ENCODE data around the gene FBXO44.
"Not testable (repeated sequence)": the region's sequence is repeated elsewhere in the genome, so short reads cannot be mapped to it uniquely, and the experiment has no call there.

FBXO44 gene, protein sequence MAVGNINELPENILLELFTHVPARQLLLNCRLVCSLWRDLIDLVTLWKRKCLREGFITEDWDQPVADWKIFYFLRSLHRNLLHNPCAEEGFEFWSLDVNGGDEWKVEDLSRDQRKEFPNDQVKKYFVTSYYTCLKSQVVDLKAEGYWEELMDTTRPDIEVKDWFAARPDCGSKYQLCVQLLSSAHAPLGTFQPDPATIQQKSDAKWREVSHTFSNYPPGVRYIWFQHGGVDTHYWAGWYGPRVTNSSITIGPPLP

DNA sequence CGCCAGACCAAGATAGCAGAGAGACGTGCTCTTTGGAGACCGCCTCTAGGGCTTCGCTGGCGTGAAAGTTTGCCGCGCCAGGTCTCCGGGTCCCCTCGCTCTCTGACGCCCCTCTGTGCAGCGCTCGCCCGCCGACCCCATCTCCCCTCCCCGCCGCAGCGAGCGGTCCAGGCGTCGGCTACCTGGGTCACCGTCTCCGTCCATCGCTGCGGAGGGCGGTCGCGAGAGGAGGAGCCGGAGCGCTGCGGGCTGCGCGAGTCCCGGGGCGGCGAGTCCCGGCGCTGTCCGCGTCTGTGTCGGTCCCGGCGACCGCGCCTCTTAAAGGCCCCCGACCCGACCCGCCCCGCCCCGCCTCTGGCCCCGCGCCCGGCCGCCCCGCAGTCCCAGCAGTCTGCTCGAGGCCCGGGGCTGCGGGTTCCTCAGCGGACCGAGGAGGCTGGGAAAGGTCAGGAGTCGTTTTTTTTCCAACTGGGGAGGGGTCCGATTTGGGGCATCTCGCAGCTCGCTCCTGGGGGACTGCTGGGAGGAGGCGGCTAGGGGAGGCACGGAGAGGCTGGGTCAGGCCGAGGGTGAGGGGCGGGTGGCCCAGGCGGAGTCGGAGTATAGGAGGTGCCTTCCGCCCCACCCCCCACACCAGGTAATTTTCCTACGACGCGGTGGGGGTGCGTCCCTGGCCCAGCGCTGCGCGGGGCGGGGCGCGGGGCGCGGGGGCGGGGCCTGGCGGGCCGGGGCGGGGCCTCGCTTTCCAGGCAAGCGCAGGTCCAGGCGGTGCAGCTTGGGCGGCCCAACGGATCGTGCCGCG, at the start of gene FBXO44, which contains the start of gene FBXO2:
FBXO44 (plus strand) TSS at position 741 of the 802 bp plus-strand sequence. CDS start 959 bp downstream, outside the sequence.
FBXO2 (minus strand) TSS at position 293 of the 802 bp plus-strand sequence; CDS start at position 204, 89 bp downstream.
- peak; percentile 33 for DNase-seq

DNA sequence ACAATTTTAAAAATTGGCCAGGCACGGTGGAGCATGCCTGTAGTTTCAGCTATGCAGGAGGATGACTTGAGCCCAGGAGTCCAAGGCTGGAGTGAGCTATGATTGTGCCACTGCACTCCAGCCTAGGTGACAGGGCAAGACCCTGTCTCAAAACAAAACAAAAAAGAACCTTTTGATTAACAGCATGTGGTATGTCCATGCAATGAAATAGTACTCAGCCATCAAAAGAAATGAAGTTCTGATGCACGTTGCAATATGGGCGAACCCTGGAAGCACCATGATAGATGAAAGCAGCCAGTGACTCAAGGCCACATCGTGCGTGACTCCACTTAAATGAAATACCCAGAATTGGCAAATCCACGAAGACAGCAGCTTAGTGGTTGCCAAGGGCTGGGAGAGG, 47.9 kb upstream of the FBXO44 start:
- DNase-seq = no peak

DNA sequence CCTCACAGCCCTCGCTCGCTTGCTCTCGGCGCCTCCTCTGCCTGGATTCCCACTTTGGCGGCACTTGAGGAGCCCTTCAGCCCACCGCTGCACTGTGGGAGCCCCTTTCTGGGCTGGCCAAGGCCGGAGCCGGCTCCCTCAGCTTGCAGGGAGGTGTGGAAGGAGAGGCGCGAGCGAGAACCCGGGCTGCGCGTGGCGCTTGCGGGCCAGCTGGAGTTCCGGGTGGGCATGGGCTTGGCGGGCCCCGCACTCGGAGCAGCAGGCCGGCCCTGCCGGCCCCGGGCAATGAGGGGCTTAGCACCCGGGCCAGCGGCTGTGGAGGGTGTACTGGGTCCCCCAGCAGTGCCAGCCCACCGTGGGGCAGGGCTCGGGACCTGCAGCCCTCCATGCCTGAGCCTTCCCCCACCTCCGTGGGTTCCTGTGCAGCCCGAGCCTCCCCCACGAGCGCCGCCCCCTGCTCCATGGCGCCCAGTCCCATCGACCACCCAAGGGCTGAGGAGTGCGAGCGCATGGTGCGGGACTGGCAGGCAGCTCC, 46.0 kb upstream of the FBXO44 start:
- DNase-seq = not testable (repeated sequence)

- DNase-seq = not testable (repeated sequence)
These were observed 45.3 kb upstream of the FBXO44 start for GRCh38 chr1:11609378-11609777.

DNA sequence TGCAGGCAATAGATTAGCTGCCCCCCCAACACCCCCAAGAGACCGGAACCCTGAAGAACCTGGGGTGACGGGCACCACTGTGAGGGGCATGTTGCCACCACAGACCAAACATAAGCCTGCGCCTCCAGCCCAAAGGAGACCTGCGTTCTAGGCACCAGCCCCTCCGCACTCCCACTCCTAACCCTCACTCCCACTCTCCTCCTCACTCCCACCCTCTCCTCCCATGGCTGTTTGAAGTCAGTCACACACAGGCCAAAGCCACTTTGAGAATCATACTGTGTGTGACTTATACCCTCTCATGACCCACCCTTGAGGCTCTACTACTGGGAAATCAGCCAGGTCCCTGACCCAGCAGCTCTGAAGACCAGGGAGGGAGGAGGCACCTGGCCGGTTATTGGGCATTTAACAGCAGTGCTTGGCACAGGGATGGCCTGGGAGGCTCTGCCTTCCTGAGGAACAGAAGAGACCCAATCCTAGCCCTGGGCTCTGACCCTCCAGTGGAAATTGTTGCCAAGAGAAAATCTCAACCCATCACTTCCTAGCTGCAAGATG, 44.0 kb upstream of the FBXO44 start:
- DNase-seq = no peak

DNA sequence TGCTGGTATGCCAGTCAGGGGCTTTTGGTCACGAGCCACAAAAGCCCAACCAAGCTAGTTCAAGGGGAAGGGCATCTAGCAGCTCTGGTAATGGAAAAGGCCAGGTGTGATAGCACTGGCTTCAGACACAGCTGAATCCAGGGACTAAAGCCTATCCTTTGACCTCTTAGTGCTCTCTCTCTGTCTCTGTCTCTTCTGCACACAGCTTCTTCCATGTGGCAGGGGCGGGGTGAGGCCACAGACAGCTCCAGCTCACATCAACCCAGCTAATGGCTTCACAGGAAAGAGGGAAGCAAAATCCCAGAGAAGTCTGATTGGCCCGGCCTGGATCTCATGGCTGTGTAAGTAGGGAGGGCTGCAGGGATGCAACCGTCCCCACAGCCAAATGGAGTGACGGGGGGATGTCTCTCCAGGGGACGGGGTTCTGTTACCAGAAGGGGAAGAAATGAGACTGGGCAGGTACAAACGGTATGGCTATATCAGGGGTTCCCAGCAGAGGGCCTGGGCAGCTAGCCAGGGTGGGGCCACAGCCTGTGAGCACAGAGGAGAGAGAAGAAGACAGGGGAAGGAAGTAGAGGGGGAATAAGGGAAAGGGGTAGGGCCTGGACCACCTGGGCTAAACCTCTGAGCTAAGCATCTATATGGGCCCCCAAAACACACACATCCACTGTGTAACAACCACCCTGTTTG, 42.9 kb upstream of the FBXO44 start:
- no peak for DNase-seq

DNA sequence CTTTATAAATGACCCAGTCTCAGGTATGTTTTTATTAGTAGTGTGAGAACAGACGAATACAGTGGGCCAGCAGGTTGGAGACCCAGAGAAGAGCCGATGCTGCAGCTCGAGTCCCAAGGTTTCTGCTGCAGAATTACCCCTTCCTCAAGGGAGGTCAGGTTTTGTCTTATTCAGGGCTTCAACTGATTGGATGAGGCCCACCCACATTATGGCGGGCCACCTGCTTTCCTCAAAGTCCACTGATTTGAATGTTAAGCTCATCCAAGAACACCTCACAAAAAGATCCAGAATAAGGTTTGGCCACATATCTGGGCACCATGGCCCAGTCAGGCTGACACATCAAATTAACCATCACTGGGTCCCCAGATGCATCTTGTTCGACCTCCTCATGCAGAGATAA, 41.3 kb upstream of the FBXO44 start:
- no peak for DNase-seq

DNA sequence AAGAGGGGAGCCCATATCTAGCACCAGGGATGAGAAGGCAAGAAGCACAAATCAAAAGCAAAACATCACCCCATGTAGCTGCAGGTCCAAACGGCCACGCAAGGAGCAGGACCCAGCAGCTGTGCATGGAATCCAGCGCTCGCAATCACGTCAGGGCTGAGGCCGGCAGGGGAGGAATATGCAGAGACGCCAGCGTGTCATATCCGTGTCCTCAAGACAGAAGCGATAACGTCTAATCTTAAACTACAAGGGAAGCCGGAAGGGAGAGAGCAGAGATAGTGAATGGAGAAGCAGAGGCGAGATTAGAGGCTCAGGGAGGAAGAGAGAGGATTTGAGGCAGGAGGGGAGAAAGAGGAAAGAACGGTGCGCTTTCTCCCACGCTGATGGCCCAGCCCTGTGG, 39.6 kb upstream of the FBXO44 start:
- DNase-seq = no peak

GRCh38 chr1:11616766-11617165, 37.9 kb upstream of the FBXO44 start:
- no peak for DNase-seq

DNA sequence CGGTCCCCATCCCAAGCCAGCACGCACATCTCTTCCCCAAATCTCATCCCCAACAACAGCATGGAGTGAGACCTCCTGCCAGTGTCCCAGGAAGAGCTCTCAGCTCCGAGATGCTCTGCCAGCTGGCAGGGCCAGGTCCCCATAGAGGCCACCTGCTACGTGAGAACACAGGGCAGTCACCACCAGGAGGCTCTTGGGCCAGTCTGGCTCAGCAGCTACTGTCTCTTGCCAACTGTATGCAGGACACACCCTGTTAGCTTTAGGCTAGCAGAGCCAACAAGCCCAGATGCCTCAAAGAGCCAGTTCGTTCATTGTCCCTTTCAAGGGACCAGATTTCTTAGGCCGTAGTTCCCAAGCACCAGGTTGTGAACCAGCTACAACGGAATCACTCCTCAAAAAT, 37.4 kb upstream of the FBXO44 start:
- DNase-seq = no peak

DNA sequence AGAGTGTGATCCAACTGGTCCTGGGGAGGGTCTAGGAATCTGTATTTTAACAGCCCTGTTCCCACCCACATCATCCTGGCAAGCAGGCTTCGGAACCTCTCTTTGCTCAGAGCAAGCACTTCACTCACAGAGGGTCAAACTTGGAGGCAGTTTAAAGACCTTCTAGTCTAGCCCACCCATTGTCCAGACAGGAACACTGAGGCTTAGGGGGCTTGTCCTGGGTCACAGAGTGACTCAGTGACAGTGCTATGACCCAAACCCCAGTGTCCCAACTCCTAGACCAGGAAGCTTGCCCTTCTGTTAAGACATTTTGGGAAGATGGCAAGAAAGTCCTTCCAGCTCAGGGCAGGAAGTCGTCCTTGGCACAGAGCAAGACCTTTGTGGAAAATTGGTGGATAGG, 36.9 kb upstream of the FBXO44 start:
- DNase-seq = no peak

DNA sequence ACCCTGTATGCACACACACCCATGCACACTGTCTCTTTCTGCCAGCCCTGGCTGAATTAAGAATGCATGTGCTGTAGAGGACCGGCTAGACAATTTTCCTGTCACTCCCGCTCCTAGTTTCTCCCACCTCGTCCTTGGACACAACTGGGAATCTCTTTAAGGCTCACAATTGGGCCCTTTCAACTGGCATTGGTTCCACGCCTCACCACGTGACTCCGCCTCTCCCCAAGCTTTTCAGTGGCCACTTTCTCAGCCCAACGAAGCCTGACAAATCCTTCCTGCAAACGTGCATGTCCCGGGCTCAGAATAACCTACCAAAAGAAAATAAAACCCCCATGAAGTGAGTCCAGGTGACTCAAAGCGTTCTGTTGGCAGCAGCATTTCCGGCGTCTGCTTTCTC, 34.3 kb upstream of the FBXO44 start:
- DNase-seq = no peak

DNA sequence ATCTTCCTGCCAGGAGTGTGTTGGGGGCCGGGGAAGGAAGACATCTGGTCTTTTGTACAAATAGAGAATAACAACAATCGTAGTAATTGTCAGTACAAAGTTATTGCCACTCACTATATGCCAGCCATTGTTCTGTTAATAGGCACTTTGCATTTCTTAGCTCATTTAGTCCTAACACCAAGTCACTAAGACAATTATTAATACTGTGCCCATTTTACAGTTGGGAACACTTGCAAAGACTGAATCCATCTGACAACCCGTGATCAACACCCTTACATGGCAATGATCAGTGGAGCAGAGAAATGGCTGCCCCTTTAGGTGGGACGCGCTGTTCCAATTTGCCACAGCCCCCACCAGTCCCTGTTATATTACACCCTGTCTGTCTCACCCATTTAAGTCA, 33.8 kb upstream of the FBXO44 start:
- no peak for DNase-seq

DNA sequence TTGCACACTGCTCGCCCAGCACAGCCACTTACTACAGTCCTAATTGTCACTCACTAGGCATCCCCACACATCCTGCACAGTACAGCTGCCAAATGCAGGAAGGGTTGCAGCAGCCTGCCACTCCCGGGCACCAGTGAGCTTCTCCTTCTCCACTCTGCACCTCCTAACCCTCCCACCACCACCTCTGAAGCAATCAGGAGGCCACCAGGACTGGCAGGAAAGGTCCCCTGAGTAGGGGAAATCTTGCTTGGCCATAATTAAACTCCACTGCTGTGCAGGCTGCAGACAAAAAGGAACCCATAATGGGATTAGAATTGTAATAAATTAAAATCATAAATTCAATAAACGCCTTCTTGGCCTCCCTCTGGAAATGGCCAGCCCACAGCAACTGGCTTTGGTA, 32.3 kb upstream of the FBXO44 start:
- no peak for DNase-seq

GRCh38 chr1:11623702-11624101, 31.0 kb upstream of the FBXO44 start:
- DNase-seq = no peak

- no peak for DNase-seq
These were observed 28.1 kb upstream of the FBXO44 start for GRCh38 chr1:11626551-11626950.

GRCh38 chr1:11628767-11629166, 25.9 kb upstream of the FBXO44 start:
- no peak for DNase-seq

- no peak for DNase-seq
These were observed 25.3 kb upstream of the FBXO44 start for GRCh38 chr1:11629184-11630016.

DNA sequence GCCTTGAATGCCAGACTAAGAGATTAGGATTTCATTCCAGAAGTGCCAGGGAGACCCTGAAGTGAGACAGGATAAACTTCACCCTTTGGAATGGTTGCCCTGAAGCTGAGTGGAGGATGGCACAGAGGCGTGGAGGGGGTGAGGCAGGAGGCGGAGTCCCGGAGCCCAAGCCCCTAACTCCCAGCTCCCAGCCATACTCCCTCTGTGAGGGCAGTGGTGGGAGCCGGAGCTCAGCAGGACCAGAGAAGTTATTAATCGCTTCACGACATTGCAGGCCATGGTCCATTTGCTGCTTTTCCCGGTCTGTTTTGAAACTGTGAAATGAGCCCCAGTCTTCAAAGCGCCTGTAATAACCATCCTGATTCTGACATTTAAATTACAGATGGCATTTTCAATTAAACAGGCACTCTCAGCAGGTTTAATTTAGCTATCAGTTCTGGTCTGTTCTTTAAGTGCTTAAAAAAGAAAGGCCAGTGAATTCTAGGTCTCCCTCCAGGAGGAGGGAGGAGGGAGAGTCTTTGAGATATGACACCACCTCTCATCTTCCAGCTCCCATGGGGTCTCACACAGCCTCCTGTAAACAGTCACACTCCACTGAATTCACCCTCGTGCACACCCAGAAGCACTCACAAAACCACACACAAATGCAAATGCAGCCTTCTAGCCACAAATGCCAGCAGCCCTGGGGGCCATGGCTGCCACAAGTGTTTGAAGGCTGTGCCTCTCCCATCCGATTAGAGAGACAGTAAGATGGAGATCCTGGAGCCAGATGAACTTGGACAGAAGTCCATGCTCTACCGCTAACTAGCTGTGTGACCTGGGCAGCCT, 20.1 kb upstream of the FBXO44 start:
- no peak for DNase-seq

GRCh38 chr1:11638121-11638520, 16.6 kb upstream of the FBXO44 start:
- no peak for DNase-seq

GRCh38 chr1:11639372-11639771, 15.3 kb upstream of the FBXO44 start:
- DNase-seq = no peak
